Osteocyte (in vitro differentiated cells): Measurements from ENCODE around the gene LRP1B. TPM values are rescaled to one million over a fixed set of nuclear protein-coding genes. Genes with fewer than 3 reads are reported as not detected.
"Not testable (repeated sequence)": the region's sequence is repeated elsewhere in the genome, so short reads cannot be mapped to it uniquely, and the experiment has no call there.

Experiments used
- DNase-seq: peaks from one replicate; pipeline ENCODE4 v3.0.0; 2021; ENCODE audit warnings: mixed read lengths; ENCODE audit not compliant: unreplicated experiment; ENCODE audit errors: extremely low spot score
- H3K27ac Mint-ChIP-seq: one replicate; pipeline ENCODE4 v1.8.0; 2021; ENCODE audit warnings: mild to moderate bottlenecking, mixed read lengths; ENCODE audit not compliant: unreplicated experiment
- H3K27me3 Mint-ChIP-seq: one replicate; pipeline ENCODE4 v1.8.0; 2021; ENCODE audit warnings: mixed read lengths; ENCODE audit not compliant: unreplicated experiment
- H3K36me3 Mint-ChIP-seq: one replicate; pipeline ENCODE4 v1.8.0; 2021; ENCODE audit warnings: mixed read lengths; ENCODE audit not compliant: unreplicated experiment
- H3K4me1 Mint-ChIP-seq: one replicate; pipeline ENCODE4 v1.8.0; 2021; ENCODE audit warnings: mixed read lengths; ENCODE audit not compliant: unreplicated experiment
- H3K4me3 Mint-ChIP-seq: one replicate; pipeline ENCODE4 v1.8.0; 2021; ENCODE audit warnings: mild to moderate bottlenecking, moderate library complexity, mixed read lengths; ENCODE audit not compliant: unreplicated experiment
- H3K9me3 Mint-ChIP-seq: one replicate; pipeline ENCODE4 v1.8.0; 2021; ENCODE audit warnings: mixed read lengths; ENCODE audit not compliant: unreplicated experiment
- CTCF ChIP-seq: fragments of 200-600 bp; sonication (generic); IDR thresholded peaks from 2 replicates; pipeline ENCODE4 v1.5.0; 2021; ENCODE audit warnings: antibody characterized with exemption, mild to moderate bottlenecking, moderate library complexity
- total RNA-seq: library from RNA; stranded (reverse); gene quantifications from 2 replicates; pipeline ENCODE4 v1.2.1, GENCODE V29; 2021

The LRP1B gene
- total RNA-seq, 1 donor from 2014 or later: 3.6 TPM

DNA sequence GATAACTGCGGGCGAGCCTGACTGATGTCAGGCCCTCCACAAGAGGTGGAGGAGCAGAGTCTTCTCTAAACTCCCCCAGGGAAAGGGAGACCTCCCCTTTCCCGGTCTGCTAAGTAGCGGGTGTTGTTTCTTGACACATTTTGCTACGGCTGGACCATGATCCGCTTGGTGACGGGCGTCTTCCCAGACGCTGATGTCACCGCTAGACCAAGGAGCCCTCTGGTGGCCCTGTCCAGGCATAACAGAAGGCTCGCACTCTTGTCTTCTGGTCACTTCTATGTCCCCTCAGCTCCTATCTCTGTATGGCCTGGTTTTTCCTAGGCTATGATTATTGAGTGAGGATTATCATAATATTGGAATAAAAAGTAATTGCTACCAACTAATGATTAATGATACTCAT, 1166.5 kb downstream of the LRP1B start:
- not testable (repeated sequence) for H3K27me3 Mint-ChIP-seq, H3K4me1 Mint-ChIP-seq, H3K9me3 Mint-ChIP-seq, H3K4me3 Mint-ChIP-seq, H3K36me3 Mint-ChIP-seq, DNase-seq, H3K27ac Mint-ChIP-seq
- peak; percentile 48 for TF ChIP-seq CTCF

DNA sequence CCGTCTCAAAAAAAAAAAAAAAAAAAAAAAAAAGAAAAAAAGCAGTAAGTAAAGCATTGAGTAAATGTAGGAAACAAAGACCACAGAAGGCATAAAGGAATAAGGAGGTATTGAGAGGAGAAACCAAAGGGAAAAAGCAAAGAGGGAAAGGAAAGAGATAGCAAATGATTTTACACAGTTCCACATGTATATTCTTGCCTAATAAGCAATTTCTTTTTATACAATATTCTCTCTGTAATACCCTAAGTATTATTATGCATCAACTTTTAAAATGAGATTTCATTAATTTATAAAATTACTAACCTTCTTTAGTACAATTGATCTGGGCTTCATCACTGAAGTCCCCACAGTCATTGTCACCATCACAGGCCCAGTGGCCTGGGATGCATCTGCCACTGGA, 1180.9 kb downstream of the LRP1B start:
- no peaks in the 10 kb centered on the region for H3K36me3 Mint-ChIP-seq
- DNase-seq: no peak
- no peaks in the 10 kb centered on the region for H3K4me1 Mint-ChIP-seq
- H3K4me3 Mint-ChIP-seq: no peak overlapping the region
- H3K9me3 Mint-ChIP-seq: no peaks in the 10 kb centered on the region
- H3K27me3 Mint-ChIP-seq: no peaks in the 10 kb centered on the region
- no peak for TF ChIP-seq CTCF
- H3K27ac Mint-ChIP-seq: no peak overlapping the region

DNA sequence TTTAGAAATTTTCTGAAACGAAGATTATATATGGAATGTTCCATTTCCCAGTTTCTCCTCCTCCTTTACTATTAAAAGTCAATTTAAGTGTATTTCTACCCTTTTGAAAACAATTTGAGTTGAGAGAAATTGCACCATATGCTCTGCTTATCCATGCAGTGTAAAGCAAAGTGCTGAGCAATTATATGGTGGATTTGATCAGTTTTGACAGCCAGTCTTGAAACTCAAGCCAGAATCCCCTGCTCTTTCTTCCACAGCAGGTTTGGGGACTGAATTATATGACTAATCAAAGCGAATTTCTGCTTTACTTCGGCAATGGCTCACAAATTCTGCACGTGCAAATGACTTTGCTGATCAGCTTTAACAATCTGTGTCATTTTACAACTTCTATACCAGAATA, 1183.6 kb downstream of the LRP1B start:
- no peak for TF ChIP-seq CTCF
- Mint-ChIP-seq H3K36me3 (no peaks in the 10 kb centered on the region), H3K4me1 (no peaks in the 10 kb centered on the region), H3K27me3 (no peaks in the 10 kb centered on the region), H3K27ac (no peak overlapping the region), H3K9me3 (no peaks in the 10 kb centered on the region), H3K4me3 (no peak overlapping the region)
- no peak for DNase-seq

DNA sequence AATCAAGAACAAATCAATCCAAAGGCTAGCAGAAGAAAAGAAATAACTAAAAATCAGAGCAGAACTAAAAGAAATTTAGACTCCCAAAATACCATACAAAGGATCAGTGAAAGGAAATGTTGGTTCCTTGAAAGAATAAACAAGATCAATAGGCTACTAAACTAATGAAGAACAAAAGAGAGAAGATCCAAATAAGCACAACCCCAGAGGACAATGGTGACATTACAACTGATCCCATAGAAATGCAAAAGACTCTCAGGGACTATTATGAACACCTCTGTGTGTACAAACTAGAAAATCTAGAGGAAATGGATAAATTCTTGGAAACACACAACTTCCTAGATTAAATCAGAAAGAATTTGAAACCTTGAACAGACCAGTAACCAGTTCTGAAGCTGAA, 1186.9 kb downstream of the LRP1B start:
- H3K27ac Mint-ChIP-seq: no peak overlapping the region
- H3K4me3 Mint-ChIP-seq: no peak overlapping the region
- no peaks in the 10 kb centered on the region for H3K9me3 Mint-ChIP-seq
- no peak for DNase-seq
- H3K4me1 Mint-ChIP-seq: no peaks in the 10 kb centered on the region
- no peaks in the 10 kb centered on the region for H3K36me3 Mint-ChIP-seq
- no peaks in the 10 kb centered on the region for H3K27me3 Mint-ChIP-seq
- TF ChIP-seq CTCF: no peak

DNA sequence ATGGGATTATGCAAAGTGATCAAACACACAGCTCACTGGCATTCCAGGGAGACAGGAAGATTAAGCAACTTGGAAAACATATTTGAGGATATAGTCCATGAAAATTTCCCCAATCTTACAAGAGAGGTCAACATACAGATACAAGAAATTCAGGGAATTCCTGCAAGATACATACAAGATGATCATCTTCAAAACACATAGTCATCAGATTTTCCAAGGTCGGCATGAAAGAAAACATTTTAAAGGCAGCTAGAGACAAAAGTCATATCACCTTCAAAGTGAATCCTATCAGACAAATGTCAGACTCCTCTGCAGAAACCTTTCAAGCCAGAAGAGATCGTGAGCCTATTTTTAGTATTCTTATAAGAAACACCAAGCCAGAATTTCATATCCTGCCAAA, 1188.5 kb downstream of the LRP1B start:
- H3K27me3 Mint-ChIP-seq: no peaks in the 10 kb centered on the region
- no peak for DNase-seq
- no peak overlapping the region for H3K27ac Mint-ChIP-seq
- no peaks in the 10 kb centered on the region for H3K36me3 Mint-ChIP-seq
- H3K4me3 Mint-ChIP-seq: no peak overlapping the region
- no peak for TF ChIP-seq CTCF
- no peaks in the 10 kb centered on the region for H3K4me1 Mint-ChIP-seq
- H3K9me3 Mint-ChIP-seq: no peaks in the 10 kb centered on the region
